ENCODE measurements around the gene ACD. TPM values are rescaled to one million over a fixed set of nuclear protein-coding genes. Genes with fewer than 3 reads are reported as not detected.

Gene ACD
- total RNA-seq = 7.1 TPM
- long read RNA-seq, transcript ACD-214 (12 exons, 2,065 nt) = major isoform, 11 of 22 reads
- long read RNA-seq, partial matches to known transcripts = 4 of 22 reads
- long read RNA-seq, other reads (novel, unspliced or antisense) = 5 of 22 reads

DNA sequence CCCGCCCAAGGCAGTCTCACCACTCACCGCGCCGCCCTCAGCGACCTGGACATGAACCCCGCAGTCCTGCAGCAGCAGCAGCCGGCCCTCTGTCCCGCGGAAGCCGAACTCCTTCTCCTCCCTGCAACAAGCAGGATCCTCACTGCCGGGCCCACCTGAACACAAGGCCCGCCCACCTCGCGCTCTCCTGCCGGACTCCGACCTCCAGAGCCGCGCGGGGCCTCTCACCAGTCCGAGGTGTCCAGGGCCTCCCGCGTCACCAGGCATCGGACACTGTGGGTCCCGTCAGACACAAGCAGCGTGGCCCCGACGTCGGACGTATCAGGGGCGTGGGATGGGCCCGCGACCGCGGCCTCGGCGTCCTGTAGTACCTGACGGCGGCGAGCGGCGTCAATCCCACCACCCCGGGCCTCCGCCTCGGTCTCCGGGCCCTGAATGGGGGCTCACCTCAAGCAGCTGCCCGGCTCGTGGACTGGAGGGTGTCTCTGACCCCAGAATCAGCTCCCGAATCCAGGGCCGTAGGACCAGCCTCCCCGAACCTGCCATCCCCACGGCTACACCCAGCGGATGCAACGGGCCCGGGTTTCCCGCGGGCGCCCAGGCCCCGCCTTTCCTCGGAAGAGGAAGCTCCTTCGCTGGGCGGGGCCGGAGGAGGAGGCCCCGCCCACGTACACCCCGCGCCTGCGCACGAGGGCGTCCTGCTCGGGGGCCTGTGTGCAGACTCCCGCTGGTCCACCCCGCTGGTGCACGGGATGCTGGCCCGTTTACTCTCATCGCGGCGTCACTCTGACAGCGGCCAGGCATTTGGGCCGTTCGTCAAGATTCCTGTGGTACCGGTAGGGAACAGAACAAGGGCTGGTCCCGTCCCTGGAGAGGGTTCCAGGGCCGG is at the start of gene ACD:
Gene ACD, minus strand, starts transcription at position 586 of the 889 bp plus-strand sequence. Its CDS starts 40 bp downstream, at position 546.
- Histone ChIP-seq H3K4me3 (peak within 1 kb of the TSS; percentile 89), H3K9me3 (replicated peaks) (no peaks in the 10 kb centered on the region), H3K4me1 (peaks cover 30% of the 10 kb centered on the region), H3K27me3 (ENCODE audit: low read depth) (peaks cover 14% of the 10 kb centered on the region), H3K27ac (replicated peaks) (peak within 1 kb of the TSS; percentile 97), H3K36me3 (peaks cover 19% of the 10 kb centered on the region)
- intact Hi-C loops (cut with micrococcal nuclease) = no loop called here
- TF ChIP-seq, protein P1, sequence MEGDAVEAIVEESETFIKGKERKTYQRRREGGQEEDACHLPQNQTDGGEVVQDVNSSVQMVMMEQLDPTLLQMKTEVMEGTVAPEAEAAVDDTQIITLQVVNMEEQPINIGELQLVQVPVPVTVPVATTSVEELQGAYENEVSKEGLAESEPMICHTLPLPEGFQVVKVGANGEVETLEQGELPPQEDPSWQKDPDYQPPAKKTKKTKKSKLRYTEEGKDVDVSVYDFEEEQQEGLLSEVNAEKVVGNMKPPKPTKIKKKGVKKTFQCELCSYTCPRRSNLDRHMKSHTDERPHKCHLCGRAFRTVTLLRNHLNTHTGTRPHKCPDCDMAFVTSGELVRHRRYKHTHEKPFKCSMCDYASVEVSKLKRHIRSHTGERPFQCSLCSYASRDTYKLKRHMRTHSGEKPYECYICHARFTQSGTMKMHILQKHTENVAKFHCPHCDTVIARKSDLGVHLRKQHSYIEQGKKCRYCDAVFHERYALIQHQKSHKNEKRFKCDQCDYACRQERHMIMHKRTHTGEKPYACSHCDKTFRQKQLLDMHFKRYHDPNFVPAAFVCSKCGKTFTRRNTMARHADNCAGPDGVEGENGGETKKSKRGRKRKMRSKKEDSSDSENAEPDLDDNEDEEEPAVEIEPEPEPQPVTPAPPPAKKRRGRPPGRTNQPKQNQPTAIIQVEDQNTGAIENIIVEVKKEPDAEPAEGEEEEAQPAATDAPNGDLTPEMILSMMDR (IDR thresholded peaks at IDR 0.05; ENCODE audit: borderline replicate concordance) = no peak
- peak; percentile 89 for DNase-seq

DNA sequence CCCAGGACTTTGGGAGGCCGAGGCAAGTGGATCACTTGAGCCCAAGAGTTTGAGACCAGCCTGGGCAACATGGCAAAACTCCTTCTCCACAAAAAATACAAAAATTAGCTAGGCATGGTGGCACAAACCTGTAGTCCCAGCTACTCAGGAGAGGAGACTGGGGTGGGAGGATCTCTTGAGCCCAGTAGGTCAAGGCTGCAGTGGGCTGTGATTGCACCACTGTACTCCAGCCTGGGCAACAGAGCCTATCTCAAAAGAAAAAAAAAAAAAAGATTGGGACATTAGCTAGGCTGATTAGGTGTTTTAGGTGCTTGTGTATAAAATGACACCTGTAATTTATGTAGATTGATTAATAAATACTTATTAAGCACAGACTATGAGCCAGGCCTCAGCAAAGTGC is 49.0 kb upstream of the ACD start:
- Histone ChIP-seq H3K4me1 (peaks cover 6% of the 10 kb centered on the region), H3K36me3 (no peaks in the 10 kb centered on the region), H3K4me3 (no peak overlapping the region), H3K27me3 (ENCODE audit: low read depth) (no peaks in the 10 kb centered on the region), H3K9me3 (replicated peaks) (no peaks in the 10 kb centered on the region), H3K27ac (replicated peaks) (no peak overlapping the region)
- TF ChIP-seq, protein P1 (IDR thresholded peaks at IDR 0.05; ENCODE audit: borderline replicate concordance) = no peak
- intact Hi-C loops (cut with micrococcal nuclease) = no loop called here
- DNase-seq = no peak

DNA sequence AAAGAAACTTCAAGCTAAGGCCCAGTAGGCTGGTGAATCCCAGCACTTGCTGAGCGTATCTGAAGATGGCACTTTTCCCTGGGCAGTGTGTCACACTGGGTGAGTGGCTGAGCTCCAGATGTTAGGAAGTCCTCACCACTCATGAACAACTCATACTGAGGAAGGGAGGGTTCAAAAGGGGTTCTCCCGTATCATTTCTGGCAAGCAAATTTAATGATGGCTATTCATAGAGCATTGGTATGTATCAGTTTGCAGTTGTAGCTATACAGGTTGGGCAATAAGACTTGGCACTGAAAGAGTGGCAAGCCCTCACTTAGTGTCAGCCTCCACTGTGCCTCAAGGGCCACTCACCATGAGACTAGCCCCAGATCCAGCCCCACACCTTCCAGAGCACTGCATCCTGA is 48.3 kb upstream of the ACD start:
- intact Hi-C loops (cut with micrococcal nuclease) = no loop called here
- peaks cover 10% of the 10 kb centered on the region for H3K4me1 ChIP-seq
- H3K9me3 ChIP-seq (replicated peaks) = no peaks in the 10 kb centered on the region
- H3K36me3 ChIP-seq = no peaks in the 10 kb centered on the region
- DNase-seq = no peak
- H3K27me3 ChIP-seq (ENCODE audit: low read depth) = no peaks in the 10 kb centered on the region
- no peak overlapping the region for H3K27ac ChIP-seq (replicated peaks)
- no peak overlapping the region for H3K4me3 ChIP-seq
- TF ChIP-seq, protein P1 (IDR thresholded peaks at IDR 0.05; ENCODE audit: borderline replicate concordance) = no peak

DNA sequence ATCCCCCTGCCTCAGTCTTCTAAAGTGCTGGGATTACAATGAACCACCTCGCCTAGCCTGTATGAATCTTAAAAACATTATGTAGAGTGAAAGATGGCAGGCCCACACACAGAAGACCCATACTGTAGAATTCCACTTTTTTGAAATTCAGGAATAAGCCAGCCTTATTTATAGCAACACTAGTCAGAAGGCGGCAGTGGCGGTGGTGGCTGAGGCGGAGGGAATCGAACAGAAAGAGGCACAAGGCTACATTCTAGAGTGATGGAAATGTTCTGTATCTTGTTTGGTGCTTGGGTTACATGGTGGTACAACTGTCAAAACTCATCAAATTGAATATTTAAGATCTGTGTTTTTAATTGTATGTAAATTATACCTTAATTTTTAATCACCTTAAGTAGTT is 47.7 kb upstream of the ACD start:
- peaks cover 12% of the 10 kb centered on the region for H3K4me1 ChIP-seq
- H3K27ac ChIP-seq (replicated peaks) = no peak overlapping the region
- no peaks in the 10 kb centered on the region for H3K27me3 ChIP-seq (ENCODE audit: low read depth)
- TF ChIP-seq, protein P1 (IDR thresholded peaks at IDR 0.05; ENCODE audit: borderline replicate concordance) = no peak
- DNase-seq = no peak
- intact Hi-C loops (cut with micrococcal nuclease) = no loop called here
- H3K9me3 ChIP-seq (replicated peaks) = no peaks in the 10 kb centered on the region
- H3K36me3 ChIP-seq = no peaks in the 10 kb centered on the region
- H3K4me3 ChIP-seq = no peak overlapping the region

DNA sequence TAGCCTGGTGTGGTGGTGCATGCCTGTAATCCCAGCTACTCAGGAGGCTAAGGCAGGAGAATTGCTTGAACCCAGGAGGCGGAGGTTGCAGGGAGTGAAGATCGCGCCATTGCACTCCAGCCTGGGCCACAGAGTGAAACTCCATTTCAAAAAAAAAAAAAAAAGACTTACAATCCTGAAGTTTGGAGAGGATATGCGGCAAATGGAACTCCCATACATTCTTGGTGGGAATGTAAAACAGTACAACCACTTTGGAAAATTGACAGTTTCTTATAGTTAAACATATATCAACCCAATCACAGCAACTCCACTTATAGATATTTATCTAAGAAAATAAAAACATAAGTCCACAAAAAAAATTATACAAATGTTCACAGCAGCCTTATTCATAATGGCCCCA is 47.1 kb upstream of the ACD start:
- Histone ChIP-seq H3K27me3 (ENCODE audit: low read depth) (no peaks in the 10 kb centered on the region), H3K4me3 (no peak overlapping the region), H3K36me3 (no peaks in the 10 kb centered on the region), H3K9me3 (replicated peaks) (no peaks in the 10 kb centered on the region), H3K4me1 (peaks cover 12% of the 10 kb centered on the region), H3K27ac (replicated peaks) (no peak overlapping the region)
- intact Hi-C loops (cut with micrococcal nuclease) = no loop called here
- TF ChIP-seq, protein P1 (IDR thresholded peaks at IDR 0.05; ENCODE audit: borderline replicate concordance) = no peak
- DNase-seq = no peak
